ENCODE measurements around the gene CDK5RAP1. TPM values are rescaled to one million over a fixed set of nuclear protein-coding genes. Genes with fewer than 3 reads are reported as not detected.

The CDK5RAP1 gene
- total RNA-seq, 2 donors from 2014 or later, result 45.2 to 59.7 TPM

DNA sequence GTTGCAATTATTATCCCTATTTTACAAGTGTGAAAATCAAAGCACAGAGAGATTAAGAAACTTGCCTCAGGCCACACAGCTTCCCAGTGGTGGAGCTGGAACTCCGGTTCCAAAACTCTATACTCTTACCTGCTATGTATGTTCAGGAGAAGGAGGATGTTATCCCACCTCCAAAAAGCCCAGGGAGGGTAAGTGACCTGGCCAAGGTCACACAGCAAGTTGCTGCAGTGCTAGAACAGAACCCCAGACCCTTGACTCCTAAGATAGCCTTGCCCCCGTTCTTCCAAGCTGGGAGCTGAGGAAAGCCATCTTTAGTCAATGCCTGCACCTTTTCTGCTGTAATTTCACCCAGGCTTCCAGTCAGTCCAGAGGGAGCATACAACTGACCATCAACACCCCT, 76.0 kb downstream of the CDK5RAP1 start:
- TF ChIP-seq, protein P1, sequence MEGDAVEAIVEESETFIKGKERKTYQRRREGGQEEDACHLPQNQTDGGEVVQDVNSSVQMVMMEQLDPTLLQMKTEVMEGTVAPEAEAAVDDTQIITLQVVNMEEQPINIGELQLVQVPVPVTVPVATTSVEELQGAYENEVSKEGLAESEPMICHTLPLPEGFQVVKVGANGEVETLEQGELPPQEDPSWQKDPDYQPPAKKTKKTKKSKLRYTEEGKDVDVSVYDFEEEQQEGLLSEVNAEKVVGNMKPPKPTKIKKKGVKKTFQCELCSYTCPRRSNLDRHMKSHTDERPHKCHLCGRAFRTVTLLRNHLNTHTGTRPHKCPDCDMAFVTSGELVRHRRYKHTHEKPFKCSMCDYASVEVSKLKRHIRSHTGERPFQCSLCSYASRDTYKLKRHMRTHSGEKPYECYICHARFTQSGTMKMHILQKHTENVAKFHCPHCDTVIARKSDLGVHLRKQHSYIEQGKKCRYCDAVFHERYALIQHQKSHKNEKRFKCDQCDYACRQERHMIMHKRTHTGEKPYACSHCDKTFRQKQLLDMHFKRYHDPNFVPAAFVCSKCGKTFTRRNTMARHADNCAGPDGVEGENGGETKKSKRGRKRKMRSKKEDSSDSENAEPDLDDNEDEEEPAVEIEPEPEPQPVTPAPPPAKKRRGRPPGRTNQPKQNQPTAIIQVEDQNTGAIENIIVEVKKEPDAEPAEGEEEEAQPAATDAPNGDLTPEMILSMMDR (conservative IDR thresholded peaks at IDR 0.05), result no peak
- H3K4me3 Mint-ChIP-seq, result no peak overlapping the region
- H3K27me3 Mint-ChIP-seq (ENCODE audit: insufficient read depth), result peaks cover 6% of the 10 kb centered on the region
- peak overlapping the region; percentile 36 for H3K27ac Mint-ChIP-seq
- Histone ChIP-seq H3K9ac (ENCODE audit: extremely low read depth, low read length, poor library complexity, severe bottlenecking) (no peak overlapping the region), H3K4me3 (ENCODE audit: low read length) (no peak overlapping the region), H3K9me3 (ENCODE audit: control insufficient read depth, low read length) (no peaks in the 10 kb centered on the region), H3K36me3 (ENCODE audit: control insufficient read depth, insufficient read depth, low read length) (no peaks in the 10 kb centered on the region), H3K4me1 (ENCODE audit: control insufficient read depth, insufficient read depth, low read length) (no peaks in the 10 kb centered on the region), H3K27ac (ENCODE audit: low read depth, low read length) (no peak overlapping the region), H3K27me3 (ENCODE audit: control insufficient read depth, insufficient read depth, low read length, poor library complexity, severe bottlenecking) (no peaks in the 10 kb centered on the region)
- DNase-seq, result no peak
- 94% methylated on average over 2 of the region's 2 CpGs for WGBS, 2 experiments (ENCODE audit: insufficient coverage in 1 of 2, insufficient read length in 1 of 2)
- H3K36me3 Mint-ChIP-seq (ENCODE audit: low read depth), result no peaks in the 10 kb centered on the region
- H3K9me3 Mint-ChIP-seq, result no peaks in the 10 kb centered on the region
- H3K4me1 Mint-ChIP-seq, result peaks cover 3% of the 10 kb centered on the region

DNA sequence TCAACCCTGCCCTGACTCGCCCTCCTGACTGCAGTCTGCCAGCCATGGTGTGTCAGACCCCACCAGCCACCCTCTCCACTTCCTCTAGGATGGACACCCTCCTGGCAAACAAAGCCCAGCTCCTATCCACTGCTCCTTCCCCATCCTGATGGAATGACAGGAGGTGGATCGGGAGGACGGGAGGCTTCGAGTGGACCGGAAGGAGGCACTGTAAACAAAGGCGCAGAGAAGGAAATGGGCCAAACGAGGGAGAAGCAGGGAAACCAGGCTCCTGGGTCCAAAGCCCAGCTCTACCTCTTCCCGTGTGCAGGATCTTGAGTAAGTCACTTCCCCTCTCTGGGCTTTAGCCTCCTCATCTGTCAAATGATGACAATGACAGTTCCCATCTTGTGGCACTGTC, 78.1 kb downstream of the CDK5RAP1 start:
- DNase-seq, result no peak
- Histone ChIP-seq H3K36me3 (ENCODE audit: control insufficient read depth, insufficient read depth, low read length) (no peaks in the 10 kb centered on the region), H3K4me3 (ENCODE audit: low read length) (no peak overlapping the region), H3K9me3 (ENCODE audit: control insufficient read depth, low read length) (no peaks in the 10 kb centered on the region), H3K27ac (ENCODE audit: low read depth, low read length) (no peak overlapping the region), H3K27me3 (ENCODE audit: control insufficient read depth, insufficient read depth, low read length, poor library complexity, severe bottlenecking) (no peaks in the 10 kb centered on the region), H3K4me1 (ENCODE audit: control insufficient read depth, insufficient read depth, low read length) (no peaks in the 10 kb centered on the region), H3K9ac (ENCODE audit: extremely low read depth, low read length, poor library complexity, severe bottlenecking) (no peak overlapping the region)
- WGBS, 2 experiments (ENCODE audit: insufficient coverage in 1 of 2, insufficient read length in 1 of 2), result 87 to 95% methylated on average over 4 to 8 of the region's 8 CpGs
- Mint-ChIP-seq H3K27ac (no peak overlapping the region), H3K27me3 (ENCODE audit: insufficient read depth) (peaks cover 3% of the 10 kb centered on the region), H3K9me3 (no peaks in the 10 kb centered on the region), H3K36me3 (ENCODE audit: low read depth) (no peaks in the 10 kb centered on the region), H3K4me1 (peaks cover 3% of the 10 kb centered on the region), H3K4me3 (no peak overlapping the region)
- TF ChIP-seq, protein P1 (conservative IDR thresholded peaks at IDR 0.05), result no peak

- DNase-seq, result no peak
- no peaks in the 10 kb centered on the region for H3K4me1 ChIP-seq (ENCODE audit: control insufficient read depth, insufficient read depth, low read length)
- TF ChIP-seq, protein P1 (conservative IDR thresholded peaks at IDR 0.05), result no peak
- no peaks in the 10 kb centered on the region for H3K36me3 ChIP-seq (ENCODE audit: control insufficient read depth, insufficient read depth, low read length)
- no peak overlapping the region for H3K4me3 ChIP-seq (ENCODE audit: low read length)
- no peaks in the 10 kb centered on the region for H3K27me3 ChIP-seq (ENCODE audit: control insufficient read depth, insufficient read depth, low read length, poor library complexity, severe bottlenecking)
- WGBS, 2 experiments (ENCODE audit: insufficient coverage in 1 of 2, insufficient read length in 1 of 2), result 87 to 100% methylated on average over 2 to 3 of the region's 3 CpGs
- Mint-ChIP-seq H3K36me3 (ENCODE audit: low read depth) (no peaks in the 10 kb centered on the region), H3K27ac (no peak overlapping the region), H3K4me3 (no peak overlapping the region), H3K9me3 (no peaks in the 10 kb centered on the region), H3K27me3 (ENCODE audit: insufficient read depth) (peaks cover 3% of the 10 kb centered on the region), H3K4me1 (peaks cover 3% of the 10 kb centered on the region)
- H3K9ac ChIP-seq (ENCODE audit: extremely low read depth, low read length, poor library complexity, severe bottlenecking), result no peak overlapping the region
- H3K9me3 ChIP-seq (ENCODE audit: control insufficient read depth, low read length), result no peaks in the 10 kb centered on the region
- H3K27ac ChIP-seq (ENCODE audit: low read depth, low read length), result no peak overlapping the region
Observed at GRCh38 chr20:33322456-33322855, 78.9 kb downstream of the CDK5RAP1 start.
